Left lung (tissue), 10 donors: ENCODE results near the gene LPAR1. TPM values are rescaled to one million over a fixed set of nuclear protein-coding genes. Genes with fewer than 3 reads are reported as not detected.

Experiments used
- ATAC-seq: fragments of 200-7000 bp; cut with Tn5 transposase; one replicate; pipeline ENCODE4 v1.9.1; 2020; ENCODE audit warnings: moderate library complexity
- DNase-seq, 4 donors: peaks; one replicate each; pipeline ENCODE4 v3.0.0-alpha.2; 2013 to 2020
- H3K27ac ChIP-seq, 2 donors: fragments of 200-600 bp; sonication (generic) in 1 of 2; one replicate each; pipeline versions ENCODE4 v1.5.0 to v1.8.0; 2020 to 2021
- H3K27me3 ChIP-seq, 2 donors: fragments of 200-600 bp; sonication (generic) in 1 of 2; one replicate each; pipeline versions ENCODE4 v1.5.0 to v1.8.0; 2020 to 2021
- H3K36me3 ChIP-seq, 2 donors: fragments of 200-600 bp; sonication (generic) in 1 of 2; one replicate each; pipeline versions ENCODE4 v1.5.0 to v1.8.0; 2020 to 2021
- H3K4me1 ChIP-seq, 2 donors: fragments of 200-600 bp; one replicate each; pipeline ENCODE4 v1.8.0; 2021
- H3K4me3 ChIP-seq, 2 donors: fragments of 200-600 bp; sonication (generic) in 1 of 2; one replicate each; pipeline versions ENCODE4 v1.5.0 to v1.8.0; 2020 to 2021; ENCODE audit warnings: mild to moderate bottlenecking in 1 of 2
- H3K9me3 ChIP-seq, 2 donors: fragments of 200-600 bp; sonication (generic) in 1 of 2; one replicate each; pipeline versions ENCODE4 v1.5.0 to v1.8.0; 2020 to 2021
- intact Hi-C, 2 donors: fragments of 100-400 bp; cut with DNase I; formaldehyde crosslinking; loops; one replicate each; pipeline versions ENCODE4 v1.11.2 to v1.14.2; 2022
- polyA plus RNA-seq, 6 donors: library from polyadenylated mRNA; unstranded; fragments of 120-200 nt; gene quantifications; one replicate each; pipeline ENCODE4 v1.2.1, GENCODE V29; 2013; ENCODE audit not compliant: insufficient read length in 6 of 6
- total RNA-seq, 2 donors: library from RNA; stranded (reverse); fragmentation: NEBNext Ultra II Directional; extraction: Animal tissue kit (Norgen Biotek cat#: 25700); gene quantifications; one replicate each; pipeline ENCODE4 v1.2.1, GENCODE V29; 2021
- TF ChIP-seq, protein P1 (sequence below), 2 donors: fragments of 200-600 bp; sonication (generic) in 1 of 2; IDR thresholded peaks; one replicate each; pipeline versions ENCODE4 v1.5.0 to v1.8.0; 2021; ENCODE audit warnings: antibody characterized with exemption in 2 of 2
- donor health status: DM: no; HTN: yes; CAD: no.
- donor health status: DM: no; HTN: no; CAD: no.

Gene LPAR1
- total and polyA plus RNA-seq, 8 donors, result 23.3 to 72.7 (median 60.7) TPM

DNA sequence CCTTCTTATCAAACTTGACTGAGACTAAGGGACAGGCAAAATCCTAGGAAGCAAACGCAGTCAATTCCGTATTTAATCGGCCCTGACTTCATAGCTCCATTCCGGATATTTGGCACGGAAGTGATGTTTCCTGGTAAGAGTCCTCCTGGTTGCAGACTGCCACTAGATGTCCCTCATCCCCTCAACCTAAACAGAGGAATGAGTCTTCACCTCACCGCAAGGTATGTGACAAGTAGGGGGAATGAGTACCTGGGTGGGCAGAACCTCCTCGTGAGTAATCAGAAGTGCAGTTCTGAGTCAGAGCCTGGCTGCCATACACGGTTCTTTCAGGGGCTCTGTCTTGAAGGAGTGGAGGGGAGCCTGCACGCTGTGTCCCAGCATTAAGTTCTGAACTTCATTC is 196.1 kb downstream of the LPAR1 start:
- Histone ChIP-seq H3K27me3 (no peaks in the 10 kb centered on the region), H3K4me1 (no peaks in the 10 kb centered on the region), H3K4me3 (no peak overlapping the region), H3K36me3 (no peaks in the 10 kb centered on the region), H3K27ac (no peak overlapping the region), H3K9me3 (no peaks in the 10 kb centered on the region)
- no peak for DNase-seq
- TF ChIP-seq, protein P1, sequence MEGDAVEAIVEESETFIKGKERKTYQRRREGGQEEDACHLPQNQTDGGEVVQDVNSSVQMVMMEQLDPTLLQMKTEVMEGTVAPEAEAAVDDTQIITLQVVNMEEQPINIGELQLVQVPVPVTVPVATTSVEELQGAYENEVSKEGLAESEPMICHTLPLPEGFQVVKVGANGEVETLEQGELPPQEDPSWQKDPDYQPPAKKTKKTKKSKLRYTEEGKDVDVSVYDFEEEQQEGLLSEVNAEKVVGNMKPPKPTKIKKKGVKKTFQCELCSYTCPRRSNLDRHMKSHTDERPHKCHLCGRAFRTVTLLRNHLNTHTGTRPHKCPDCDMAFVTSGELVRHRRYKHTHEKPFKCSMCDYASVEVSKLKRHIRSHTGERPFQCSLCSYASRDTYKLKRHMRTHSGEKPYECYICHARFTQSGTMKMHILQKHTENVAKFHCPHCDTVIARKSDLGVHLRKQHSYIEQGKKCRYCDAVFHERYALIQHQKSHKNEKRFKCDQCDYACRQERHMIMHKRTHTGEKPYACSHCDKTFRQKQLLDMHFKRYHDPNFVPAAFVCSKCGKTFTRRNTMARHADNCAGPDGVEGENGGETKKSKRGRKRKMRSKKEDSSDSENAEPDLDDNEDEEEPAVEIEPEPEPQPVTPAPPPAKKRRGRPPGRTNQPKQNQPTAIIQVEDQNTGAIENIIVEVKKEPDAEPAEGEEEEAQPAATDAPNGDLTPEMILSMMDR (IDR thresholded peaks at IDR 0.05), result no peak
- ATAC-seq, result peak; percentile 50
- intact Hi-C loops, result no loop called here

DNA sequence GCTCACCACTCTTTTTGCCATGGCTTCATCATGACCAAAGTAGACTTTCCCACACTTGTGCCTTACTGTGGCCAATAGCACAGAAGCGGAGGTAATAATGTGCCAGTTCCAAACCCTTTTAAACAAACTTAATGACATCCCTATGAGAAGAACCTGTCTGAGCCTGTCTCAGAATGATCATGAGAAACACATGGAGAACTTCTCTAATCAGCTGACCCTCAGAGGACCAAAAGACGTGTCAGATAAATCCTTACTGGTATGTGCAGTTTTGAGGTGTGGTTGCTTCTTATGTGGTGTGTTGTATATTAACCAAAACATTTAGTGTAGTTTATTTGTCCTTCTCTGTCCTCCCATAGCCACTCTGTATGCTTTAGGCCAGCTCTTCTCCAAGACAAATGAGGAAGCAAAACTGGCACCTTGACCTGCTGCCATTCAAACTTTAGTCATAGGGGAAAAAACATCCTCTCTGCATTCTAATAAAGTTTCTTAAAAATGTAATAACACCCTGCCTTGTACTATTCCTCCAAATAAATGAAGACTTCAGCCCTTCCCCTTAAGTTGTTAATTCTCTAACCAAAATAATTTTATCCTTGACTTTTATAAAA is 200.8 kb downstream of the LPAR1 start:
- no peak overlapping the region for H3K4me3 ChIP-seq
- TF ChIP-seq, protein P1 (IDR thresholded peaks at IDR 0.05), result no peak
- intact Hi-C loops, result no loop called here
- no peaks in the 10 kb centered on the region for H3K36me3 ChIP-seq
- H3K27me3 ChIP-seq, result no peaks in the 10 kb centered on the region
- no peaks in the 10 kb centered on the region for H3K4me1 ChIP-seq
- ATAC-seq (no peak), DNase-seq (no peak)
- no peaks in the 10 kb centered on the region for H3K9me3 ChIP-seq
- H3K27ac ChIP-seq, result no peak overlapping the region

DNA sequence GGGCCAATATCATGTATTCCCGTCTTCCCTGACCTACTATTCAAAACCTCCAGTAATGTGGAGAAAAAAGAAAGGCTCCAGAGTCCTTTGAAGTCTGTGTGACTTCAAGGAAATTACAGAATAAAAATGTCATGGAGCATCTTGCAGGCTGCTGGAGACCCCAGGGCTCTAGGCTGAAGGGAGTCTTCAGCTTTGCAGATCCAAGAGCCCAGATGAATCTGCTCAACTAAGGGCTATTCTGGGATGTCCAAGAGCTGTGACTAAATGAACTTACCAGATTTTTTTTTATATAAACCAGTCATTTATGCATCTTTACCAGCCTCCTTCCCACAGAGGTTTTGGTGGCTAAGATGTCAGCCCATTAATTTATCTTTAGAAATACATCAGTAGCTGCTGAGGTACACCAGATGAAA is 202.4 kb downstream of the LPAR1 start:
- TF ChIP-seq, protein P1 (IDR thresholded peaks at IDR 0.05), result no peak
- Histone ChIP-seq H3K4me1 (no peaks in the 10 kb centered on the region), H3K4me3 (no peak overlapping the region), H3K36me3 (no peaks in the 10 kb centered on the region), H3K27ac (no peak overlapping the region), H3K9me3 (no peaks in the 10 kb centered on the region), H3K27me3 (no peaks in the 10 kb centered on the region)
- ATAC-seq (no peak), DNase-seq (no peak)
- intact Hi-C loops, result no loop called here

DNA sequence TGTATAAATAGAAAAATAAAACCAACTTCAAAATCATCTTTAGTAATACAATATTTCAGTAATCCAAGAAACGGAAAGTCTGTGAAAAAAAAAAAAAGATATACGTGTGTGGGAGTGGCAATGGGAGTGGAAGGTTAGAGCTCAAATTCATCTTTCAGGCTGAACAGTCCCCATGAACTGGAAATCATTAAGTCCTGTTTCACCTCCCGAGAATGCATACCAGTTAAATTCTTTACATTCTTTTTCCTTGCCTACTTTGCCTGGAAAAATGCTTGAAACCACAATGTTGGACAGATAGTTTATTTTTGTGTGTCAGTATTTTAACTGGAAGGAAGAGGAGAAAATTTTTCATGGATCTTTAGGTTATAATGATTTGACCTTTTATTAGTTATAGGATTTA is 202.9 kb downstream of the LPAR1 start:
- DNase-seq (no peak), ATAC-seq (no peak)
- H3K27ac ChIP-seq, result no peak overlapping the region
- H3K27me3 ChIP-seq, result no peaks in the 10 kb centered on the region
- no peaks in the 10 kb centered on the region for H3K9me3 ChIP-seq
- TF ChIP-seq, protein P1 (IDR thresholded peaks at IDR 0.05), result no peak
- no peaks in the 10 kb centered on the region for H3K4me1 ChIP-seq
- intact Hi-C loops, result no loop called here
- H3K36me3 ChIP-seq, result no peaks in the 10 kb centered on the region
- no peak overlapping the region for H3K4me3 ChIP-seq

DNA sequence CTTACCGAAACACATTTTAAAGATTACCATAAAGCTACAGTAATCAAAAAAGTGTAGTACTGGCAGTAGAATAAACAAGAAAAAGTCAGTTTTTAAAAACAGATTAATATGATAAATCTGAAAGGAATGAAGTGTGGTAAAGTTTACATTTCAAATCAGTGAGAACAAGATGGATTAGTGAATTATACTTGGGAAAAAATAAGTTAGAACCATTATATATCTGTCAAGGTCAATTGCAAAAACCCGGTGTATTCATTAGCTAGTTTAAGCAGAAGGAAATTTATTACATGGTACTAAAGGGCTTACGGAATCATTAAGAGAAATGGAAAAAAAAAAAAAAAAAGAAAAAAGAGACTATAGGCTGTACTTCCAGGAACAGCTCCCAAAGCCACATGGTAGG is 205.3 kb downstream of the LPAR1 start:
- H3K4me1 ChIP-seq, result no peaks in the 10 kb centered on the region
- no peak overlapping the region for H3K27ac ChIP-seq
- H3K36me3 ChIP-seq, result no peaks in the 10 kb centered on the region
- intact Hi-C loops, result no loop called here
- H3K9me3 ChIP-seq, result no peaks in the 10 kb centered on the region
- no peak overlapping the region for H3K4me3 ChIP-seq
- TF ChIP-seq, protein P1 (IDR thresholded peaks at IDR 0.05), result no peak
- H3K27me3 ChIP-seq, result no peaks in the 10 kb centered on the region
- DNase-seq, result no peak
- ATAC-seq, result no peak
